ENCODE results near the gene C6orf58.

Gene C6orf58

DNA sequence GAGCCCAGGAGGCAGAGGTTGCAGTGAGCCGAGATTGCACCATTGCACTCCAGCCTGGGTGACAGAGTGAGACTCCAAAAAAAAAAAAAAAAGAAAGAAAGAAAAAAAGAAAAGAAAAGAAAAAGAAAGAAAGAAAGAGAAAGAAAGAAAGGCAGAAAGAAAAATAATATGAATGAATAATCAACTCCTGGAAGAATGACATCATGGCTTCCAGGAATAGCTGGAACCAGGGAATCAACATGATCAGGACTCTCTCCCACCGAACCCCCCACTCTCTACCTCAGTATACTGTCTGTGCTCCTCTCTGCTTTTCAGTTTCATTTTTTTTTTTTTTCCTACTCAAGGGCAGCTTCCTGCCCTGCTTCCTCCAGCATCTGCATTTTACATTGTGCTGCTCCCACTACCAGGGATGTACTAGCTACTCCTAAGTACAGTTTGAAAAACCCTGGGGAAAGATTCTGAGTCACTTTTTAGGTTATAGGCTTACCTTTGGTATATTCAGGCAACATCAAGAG, 38.2 kb upstream of the C6orf58 start:
- Histone ChIP-seq H3K27me3 (ENCODE audit: control insufficient read depth, low read length) (peaks cover 4% of the 10 kb centered on the region), H3K9me2 (replicated peaks; ENCODE audit: control insufficient read depth, low read length) (no peaks in the 10 kb centered on the region), H3K36me3 (ENCODE audit: control insufficient read depth, low read length) (no peaks in the 10 kb centered on the region), H3K79me2 (ENCODE audit: control insufficient read depth, low read length) (no peaks in the 10 kb centered on the region), H3K4me3 (ENCODE audit: low read length) (no peak overlapping the region), H3K27ac (ENCODE audit: low read depth, low read length) (no peak overlapping the region), H4K20me1 (ENCODE audit: control insufficient read depth, insufficient read depth, low read depth, low read length) (no peaks in the 10 kb centered on the region), H3K9me3 (ENCODE audit: control insufficient read depth, insufficient read depth, low read length) (no peaks in the 10 kb centered on the region), H3K4me2 (ENCODE audit: low read length) (no peak overlapping the region), H3K4me1 (ENCODE audit: control insufficient read depth, low read length) (peaks cover 3% of the 10 kb centered on the region; the same call in 1 of the 2 replicates), H3F3A (ENCODE audit: control insufficient read depth, insufficient read depth) (no peaks in the 10 kb centered on the region)
- no peak for TF ChIP-seq EZH2phosphoT487 (IDR thresholded peaks at IDR 0.05; ENCODE audit: borderline replicate concordance, low read length)
- TF ChIP-seq, protein P1, sequence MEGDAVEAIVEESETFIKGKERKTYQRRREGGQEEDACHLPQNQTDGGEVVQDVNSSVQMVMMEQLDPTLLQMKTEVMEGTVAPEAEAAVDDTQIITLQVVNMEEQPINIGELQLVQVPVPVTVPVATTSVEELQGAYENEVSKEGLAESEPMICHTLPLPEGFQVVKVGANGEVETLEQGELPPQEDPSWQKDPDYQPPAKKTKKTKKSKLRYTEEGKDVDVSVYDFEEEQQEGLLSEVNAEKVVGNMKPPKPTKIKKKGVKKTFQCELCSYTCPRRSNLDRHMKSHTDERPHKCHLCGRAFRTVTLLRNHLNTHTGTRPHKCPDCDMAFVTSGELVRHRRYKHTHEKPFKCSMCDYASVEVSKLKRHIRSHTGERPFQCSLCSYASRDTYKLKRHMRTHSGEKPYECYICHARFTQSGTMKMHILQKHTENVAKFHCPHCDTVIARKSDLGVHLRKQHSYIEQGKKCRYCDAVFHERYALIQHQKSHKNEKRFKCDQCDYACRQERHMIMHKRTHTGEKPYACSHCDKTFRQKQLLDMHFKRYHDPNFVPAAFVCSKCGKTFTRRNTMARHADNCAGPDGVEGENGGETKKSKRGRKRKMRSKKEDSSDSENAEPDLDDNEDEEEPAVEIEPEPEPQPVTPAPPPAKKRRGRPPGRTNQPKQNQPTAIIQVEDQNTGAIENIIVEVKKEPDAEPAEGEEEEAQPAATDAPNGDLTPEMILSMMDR (IDR thresholded peaks at IDR 0.05; ENCODE audit: low read depth, low read length, poor library complexity, severe bottlenecking) = no peak

- no peaks in the 10 kb centered on the region for H3K79me2 ChIP-seq (ENCODE audit: control insufficient read depth, low read length)
- H3K27me3 ChIP-seq (ENCODE audit: control insufficient read depth, low read length) = peaks cover 4% of the 10 kb centered on the region
- no peaks in the 10 kb centered on the region for H3K36me3 ChIP-seq (ENCODE audit: control insufficient read depth, low read length)
- no peaks in the 10 kb centered on the region for H3K9me3 ChIP-seq (ENCODE audit: control insufficient read depth, insufficient read depth, low read length)
- H3K4me1 ChIP-seq (ENCODE audit: control insufficient read depth, low read length) = peaks cover 3% of the 10 kb centered on the region; the same call in 1 of the 2 replicates
- H3K4me2 ChIP-seq (ENCODE audit: low read length) = no peak overlapping the region
- H3K27ac ChIP-seq (ENCODE audit: low read depth, low read length) = no peak overlapping the region
- H3K4me3 ChIP-seq (ENCODE audit: low read length) = no peak overlapping the region
- H3K9me2 ChIP-seq (replicated peaks; ENCODE audit: control insufficient read depth, low read length) = no peaks in the 10 kb centered on the region
- H4K20me1 ChIP-seq (ENCODE audit: control insufficient read depth, insufficient read depth, low read depth, low read length) = no peaks in the 10 kb centered on the region
- no peaks in the 10 kb centered on the region for H3F3A ChIP-seq (ENCODE audit: control insufficient read depth, insufficient read depth)
- TF ChIP-seq, protein P1 (IDR thresholded peaks at IDR 0.05; ENCODE audit: low read depth, low read length, poor library complexity, severe bottlenecking) = peak; percentile 17
- no peak for TF ChIP-seq EZH2phosphoT487 (IDR thresholded peaks at IDR 0.05; ENCODE audit: borderline replicate concordance, low read length)
These were observed 37.7 kb upstream of the C6orf58 start for GRCh38 chr6:127539272-127539671.

DNA sequence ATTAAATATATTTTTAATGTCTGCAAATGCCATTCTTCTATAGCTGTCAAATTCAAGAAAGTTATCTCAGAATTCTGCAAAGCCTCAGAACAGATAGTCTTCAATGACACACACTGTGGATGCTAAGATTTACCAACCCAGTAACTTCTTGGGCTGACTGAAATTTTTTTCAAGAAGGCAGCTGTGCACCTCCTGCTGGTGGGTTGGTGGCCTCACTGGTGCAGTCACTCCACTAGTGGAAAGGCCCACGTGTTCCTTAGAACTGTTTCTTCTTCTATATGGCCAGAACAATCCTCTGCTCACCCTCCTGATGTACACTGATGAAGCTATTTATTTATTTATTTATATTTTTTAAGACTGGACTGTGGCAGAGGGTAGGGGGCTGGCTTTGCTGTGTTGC, 29.8 kb upstream of the C6orf58 start:
- H4K20me1 ChIP-seq (ENCODE audit: control insufficient read depth, insufficient read depth, low read depth, low read length) = no peaks in the 10 kb centered on the region
- TF ChIP-seq, protein P1 (IDR thresholded peaks at IDR 0.05; ENCODE audit: low read depth, low read length, poor library complexity, severe bottlenecking) = no peak
- TF ChIP-seq EZH2phosphoT487 (IDR thresholded peaks at IDR 0.05; ENCODE audit: borderline replicate concordance, low read length) = no peak
- H3F3A ChIP-seq (ENCODE audit: control insufficient read depth, insufficient read depth) = no peaks in the 10 kb centered on the region

More for the DNA sequence above, 29.8 kb upstream of the C6orf58 start:
- peaks cover 2% of the 10 kb centered on the region; the same call in 1 of the 2 replicates for H3K4me1 ChIP-seq (ENCODE audit: control insufficient read depth, low read length)
- H3K9me2 ChIP-seq (replicated peaks; ENCODE audit: control insufficient read depth, low read length) = no peaks in the 10 kb centered on the region
- H3K27me3 ChIP-seq (ENCODE audit: control insufficient read depth, low read length) = peaks cover 2% of the 10 kb centered on the region; the same call in 1 of the 2 replicates
- H3K9me3 ChIP-seq (ENCODE audit: control insufficient read depth, insufficient read depth, low read length) = no peaks in the 10 kb centered on the region
- no peaks in the 10 kb centered on the region for H3K79me2 ChIP-seq (ENCODE audit: control insufficient read depth, low read length)
- H3K4me3 ChIP-seq (ENCODE audit: low read length) = no peak overlapping the region
- H3K36me3 ChIP-seq (ENCODE audit: control insufficient read depth, low read length) = no peaks in the 10 kb centered on the region
- H3K4me2 ChIP-seq (ENCODE audit: low read length) = no peak overlapping the region
- no peak overlapping the region for H3K27ac ChIP-seq (ENCODE audit: low read depth, low read length)

All from DOHH2 (cell line).